Measurements from ENCODE around the gene MICAL2.

Gene MICAL2

DNA sequence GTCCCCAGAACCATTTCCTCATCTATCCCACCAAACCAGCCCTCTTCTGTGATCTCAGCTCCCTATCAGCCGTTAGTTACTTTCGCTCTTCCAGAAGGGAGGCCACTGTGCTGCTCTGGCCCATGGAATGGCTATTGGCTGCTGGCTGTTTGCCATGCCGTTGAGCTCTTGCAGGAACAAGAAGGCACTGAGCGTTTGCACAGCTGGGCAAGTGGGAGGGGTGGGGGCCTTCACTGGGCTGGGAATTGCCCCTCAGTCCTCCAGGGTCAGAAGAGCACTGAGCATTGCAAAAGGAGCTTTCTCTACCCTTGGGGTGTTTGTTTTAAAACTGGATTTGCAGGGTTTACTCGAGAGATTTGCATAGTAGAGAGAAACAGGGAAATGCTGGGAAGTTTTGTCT is 137.9 kb downstream of the MICAL2 start:
- H3K4me3 ChIP-seq (ENCODE audit: low read depth, low read length): no peak overlapping the region
- no peak for DNase-seq (ENCODE audit: low read depth)
- TF ChIP-seq, protein P1, sequence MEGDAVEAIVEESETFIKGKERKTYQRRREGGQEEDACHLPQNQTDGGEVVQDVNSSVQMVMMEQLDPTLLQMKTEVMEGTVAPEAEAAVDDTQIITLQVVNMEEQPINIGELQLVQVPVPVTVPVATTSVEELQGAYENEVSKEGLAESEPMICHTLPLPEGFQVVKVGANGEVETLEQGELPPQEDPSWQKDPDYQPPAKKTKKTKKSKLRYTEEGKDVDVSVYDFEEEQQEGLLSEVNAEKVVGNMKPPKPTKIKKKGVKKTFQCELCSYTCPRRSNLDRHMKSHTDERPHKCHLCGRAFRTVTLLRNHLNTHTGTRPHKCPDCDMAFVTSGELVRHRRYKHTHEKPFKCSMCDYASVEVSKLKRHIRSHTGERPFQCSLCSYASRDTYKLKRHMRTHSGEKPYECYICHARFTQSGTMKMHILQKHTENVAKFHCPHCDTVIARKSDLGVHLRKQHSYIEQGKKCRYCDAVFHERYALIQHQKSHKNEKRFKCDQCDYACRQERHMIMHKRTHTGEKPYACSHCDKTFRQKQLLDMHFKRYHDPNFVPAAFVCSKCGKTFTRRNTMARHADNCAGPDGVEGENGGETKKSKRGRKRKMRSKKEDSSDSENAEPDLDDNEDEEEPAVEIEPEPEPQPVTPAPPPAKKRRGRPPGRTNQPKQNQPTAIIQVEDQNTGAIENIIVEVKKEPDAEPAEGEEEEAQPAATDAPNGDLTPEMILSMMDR (IDR thresholded peaks at IDR 0.05; ENCODE audit: low read depth, low read length, missing control alignments): no peak

DNA sequence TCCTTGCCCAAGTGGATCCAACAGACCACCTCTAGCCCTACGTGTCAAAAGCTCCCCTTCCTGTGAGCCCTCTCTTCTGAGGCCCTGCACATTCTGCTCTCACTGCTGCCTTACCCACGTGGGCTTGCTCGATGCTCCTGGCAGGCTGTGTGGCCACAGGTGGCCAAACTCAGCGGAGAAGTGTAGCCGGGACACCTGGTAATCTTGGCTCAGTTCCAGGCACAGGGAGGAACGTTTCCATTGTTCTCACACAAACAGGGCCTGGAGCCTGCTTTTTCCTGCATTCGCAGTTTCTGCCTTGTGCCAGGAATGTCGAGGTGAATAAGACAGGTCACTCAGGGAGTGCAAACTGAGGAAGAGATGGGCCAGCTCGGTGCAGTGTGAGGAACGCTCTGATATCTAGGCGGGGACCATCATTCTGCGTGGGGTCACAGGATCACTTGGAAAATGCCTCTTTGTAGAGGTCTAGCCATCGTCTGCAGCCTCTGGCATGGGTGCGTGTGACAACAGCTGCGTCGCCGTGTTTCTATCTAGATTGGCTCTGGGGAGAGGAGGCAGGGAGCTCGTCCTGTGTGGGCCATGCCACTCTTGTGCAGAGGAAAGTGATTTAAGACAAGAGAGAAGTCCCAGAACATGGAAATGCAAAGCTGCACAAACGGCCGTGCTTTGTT is 139.3 kb downstream of the MICAL2 start:
- TF ChIP-seq, protein P1 (IDR thresholded peaks at IDR 0.05; ENCODE audit: low read depth, low read length, missing control alignments): no peak
- H3K4me3 ChIP-seq (ENCODE audit: low read depth, low read length): no peak overlapping the region
- DNase-seq (ENCODE audit: low read depth): no peak

DNA sequence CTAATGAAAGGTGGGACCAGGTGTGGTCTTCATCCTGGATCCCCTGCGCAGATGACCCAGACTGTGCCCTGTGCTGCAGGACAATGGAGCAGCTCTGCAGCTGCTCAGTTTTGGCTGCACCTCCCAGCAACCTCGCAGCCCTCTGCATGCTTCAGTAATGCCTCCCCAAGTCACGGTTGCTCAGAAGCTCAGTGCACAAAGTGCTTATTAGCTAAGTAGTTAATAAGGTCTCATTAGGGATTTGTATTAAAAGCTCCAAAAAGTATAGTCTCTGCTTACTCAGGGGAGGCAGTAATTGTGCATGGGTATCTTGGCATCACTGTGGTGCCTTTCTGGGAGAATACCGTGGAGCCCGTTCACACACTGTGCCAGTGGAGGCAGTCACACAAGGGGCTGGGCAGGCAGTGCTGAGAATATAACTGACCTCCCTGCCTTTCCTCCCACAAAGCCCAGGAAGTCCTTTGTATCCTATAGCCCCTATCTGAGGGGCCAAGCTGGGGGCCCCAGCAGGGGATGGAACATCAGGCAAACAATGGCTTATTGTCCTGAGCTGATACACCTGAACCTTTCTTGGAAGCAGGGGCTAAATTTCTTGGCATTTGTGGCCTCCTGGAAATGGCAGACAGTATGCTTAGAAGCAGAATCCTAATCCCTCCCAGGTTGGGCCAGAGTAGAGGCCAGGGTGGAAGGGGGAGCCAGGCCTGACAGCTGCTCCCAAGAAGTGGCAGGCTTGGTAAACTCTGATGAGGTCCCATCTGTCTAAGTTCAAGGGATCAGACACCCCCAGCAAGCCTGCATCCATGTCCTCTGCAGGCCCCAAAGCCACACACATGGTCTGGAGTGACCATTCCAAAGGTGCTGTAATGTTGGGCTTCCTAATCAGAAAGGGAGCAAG is 141.5 kb downstream of the MICAL2 start:
- no peak overlapping the region for H3K4me3 ChIP-seq (ENCODE audit: low read depth, low read length)
- DNase-seq (ENCODE audit: low read depth): no peak
- TF ChIP-seq, protein P1 (IDR thresholded peaks at IDR 0.05; ENCODE audit: low read depth, low read length, missing control alignments): no peak

- TF ChIP-seq, protein P1 (IDR thresholded peaks at IDR 0.05; ENCODE audit: low read depth, low read length, missing control alignments): no peak
These were observed 143.5 kb downstream of the MICAL2 start for GRCh38 chr11:12253843-12254281.

GRCh38 chr11:12258451-12258850 is 148.1 kb downstream of the MICAL2 start:
- H3K4me3 ChIP-seq (ENCODE audit: low read depth, low read length): no peak overlapping the region
- TF ChIP-seq, protein P1 (IDR thresholded peaks at IDR 0.05; ENCODE audit: low read depth, low read length, missing control alignments): no peak
- DNase-seq (ENCODE audit: low read depth): no peak

More at GRCh38 chr11:12253843-12254281, 143.5 kb downstream of the MICAL2 start:
- H3K4me3 ChIP-seq (ENCODE audit: low read depth, low read length): no peak overlapping the region
- DNase-seq (ENCODE audit: low read depth): no peak

GRCh38 chr11:12259956-12260355 is 149.6 kb downstream of the MICAL2 start:
- no peak overlapping the region for H3K4me3 ChIP-seq (ENCODE audit: low read depth, low read length)
- TF ChIP-seq, protein P1 (IDR thresholded peaks at IDR 0.05; ENCODE audit: low read depth, low read length, missing control alignments): no peak

More at GRCh38 chr11:12259956-12260355, 149.6 kb downstream of the MICAL2 start:
- no peak for DNase-seq (ENCODE audit: low read depth)

Data from GM12864 (cell line).